Fibroblast of lung (primary cell): ENCODE data around the gene ZNF274.

Experiments
- EZH2 ChIP-seq: IDR thresholded peaks from 2 replicates; pipeline ENCODE4 v1.5.1; 2012; ENCODE audit warnings: low read length, control low read depth, mild to moderate bottlenecking; ENCODE audit errors: missing control alignments
- TF ChIP-seq, protein P1 (sequence below), 2 donors: IDR thresholded peaks in 1 of 2; conservative IDR thresholded peaks in 1 of 2; 1 replicate in 1 of 2; 2 replicates in 1 of 2; pipeline ENCODE4 v1.5.1; 2011 to 2012; ENCODE audit warnings: low read length in 2 of 2, control low read depth in 1 of 2, inconsistent platforms in 1 of 2, low read depth in 1 of 2, mild to moderate bottlenecking in 1 of 2

- TF ChIP-seq EZH2, result no peak
- TF ChIP-seq, protein P1, sequence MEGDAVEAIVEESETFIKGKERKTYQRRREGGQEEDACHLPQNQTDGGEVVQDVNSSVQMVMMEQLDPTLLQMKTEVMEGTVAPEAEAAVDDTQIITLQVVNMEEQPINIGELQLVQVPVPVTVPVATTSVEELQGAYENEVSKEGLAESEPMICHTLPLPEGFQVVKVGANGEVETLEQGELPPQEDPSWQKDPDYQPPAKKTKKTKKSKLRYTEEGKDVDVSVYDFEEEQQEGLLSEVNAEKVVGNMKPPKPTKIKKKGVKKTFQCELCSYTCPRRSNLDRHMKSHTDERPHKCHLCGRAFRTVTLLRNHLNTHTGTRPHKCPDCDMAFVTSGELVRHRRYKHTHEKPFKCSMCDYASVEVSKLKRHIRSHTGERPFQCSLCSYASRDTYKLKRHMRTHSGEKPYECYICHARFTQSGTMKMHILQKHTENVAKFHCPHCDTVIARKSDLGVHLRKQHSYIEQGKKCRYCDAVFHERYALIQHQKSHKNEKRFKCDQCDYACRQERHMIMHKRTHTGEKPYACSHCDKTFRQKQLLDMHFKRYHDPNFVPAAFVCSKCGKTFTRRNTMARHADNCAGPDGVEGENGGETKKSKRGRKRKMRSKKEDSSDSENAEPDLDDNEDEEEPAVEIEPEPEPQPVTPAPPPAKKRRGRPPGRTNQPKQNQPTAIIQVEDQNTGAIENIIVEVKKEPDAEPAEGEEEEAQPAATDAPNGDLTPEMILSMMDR (conservative IDR thresholded peaks at IDR 0.05 in 1 of 2, IDR thresholded peaks at IDR 0.05 in 1 of 2; ENCODE audit: low read depth in 1 of 2, low read length in 2 of 2), result no peak
Measured at GRCh38 chr19:58196901-58197616, 14.2 kb downstream of the ZNF274 start.
